K562 (cell line): ENCODE data around the gene SYVN1. TPM values are rescaled to one million over a fixed set of nuclear protein-coding genes. Genes with fewer than 3 reads are reported as not detected.

Experiments used
- CSDE1 ChIP-seq, 2 experiments: fragments of 450-650 bp; IDR thresholded peaks; 2 replicates each; pipeline ENCODE4 v1.6.1; 2016; ENCODE audit warnings: mild to moderate bottlenecking in 1 of 2
- JUN ChIP-seq, 2 experiments: sonication (generic) in 1 of 2; formaldehyde crosslinking in 1 of 2; IDR thresholded peaks; 2 replicates each; pipeline versions ENCODE4 v1.6.1 to v1.8.0; 2012 to 2022; ENCODE audit warnings: borderline replicate concordance in 2 of 2, mild to moderate bottlenecking in 2 of 2, improper control_type of control experiment in 1 of 2, low read depth in 1 of 2, low read length in 1 of 2, missing genetic modification reagents in 1 of 2
- NFXL1 ChIP-seq: fragments of 450-650 bp; formaldehyde crosslinking; IDR thresholded peaks from 2 replicates; pipeline ENCODE4 v1.4.0; 2021; ENCODE audit warnings: mild to moderate bottlenecking
- PCBP2 ChIP-seq: fragments of 200-400 bp; formaldehyde crosslinking; IDR thresholded peaks from 2 replicates; pipeline ENCODE4 v1.6.1; 2018; ENCODE audit warnings: low read length, low read depth, mild to moderate bottlenecking, moderate library complexity; ENCODE audit not compliant: poor library complexity, severe bottlenecking
- PHF8 ChIP-seq: fragments of 200-600 bp; sonication (generic); IDR thresholded peaks from 2 replicates; pipeline ENCODE4 v1.6.1; 2012; ENCODE audit warnings: mixed run types, mild to moderate bottlenecking, inconsistent platforms, low read length, moderate library complexity, borderline replicate concordance
- PML ChIP-seq: IDR thresholded peaks from 2 replicates; pipeline ENCODE4 v1.6.1; 2012; ENCODE audit warnings: low read length, inconsistent platforms
- RHOXF2B ChIP-seq: fragments of 250-450 bp; sonication (Bioruptor Pico); conservative IDR thresholded peaks from 2 replicates; pipeline ENCODE4 v1.5.1; 2021
- SIX5 ChIP-seq, 2 experiments: IDR thresholded peaks; 2 replicates each; pipeline ENCODE4 v1.6.1; 2011; ENCODE audit warnings: low read length in 2 of 2, borderline replicate concordance in 1 of 2, low read depth in 1 of 2, mild to moderate bottlenecking in 1 of 2, moderate library complexity in 1 of 2; ENCODE audit not compliant: insufficient read depth in 1 of 2
- SP2 ChIP-seq: IDR thresholded peaks from 2 replicates; pipeline ENCODE4 v1.6.1; 2011; ENCODE audit warnings: mild to moderate bottlenecking, low read depth, low read length, moderate library complexity; ENCODE audit not compliant: poor library complexity, severe bottlenecking; ENCODE audit errors: extremely low read depth
- SPI1 ChIP-seq: IDR thresholded peaks from 2 replicates; pipeline ENCODE4 v1.6.1; 2011; ENCODE audit warnings: low read depth, low read length, control low read depth, borderline replicate concordance
- ZNF239 ChIP-seq: fragments of 250-450 bp; sonication (Bioruptor Pico); IDR thresholded peaks from 2 replicates; pipeline ENCODE4 v1.4.0; 2020; ENCODE audit warnings: mild to moderate bottlenecking
- ZNF695 ChIP-seq: fragments of 450-650 bp; formaldehyde crosslinking; IDR thresholded peaks from 2 replicates; pipeline ENCODE4 v1.4.0; 2020; ENCODE audit warnings: mild to moderate bottlenecking, moderate library complexity
- polyA plus RNA-seq, 8 experiments: library from polyadenylated mRNA; depleted of rRNA in 4 of 8; stranded (reverse) in 5 of 8; unstranded in 3 of 8; fragments of >200 nt; fragmentation: Nextera tagmentation in 2 of 8; fragmentation: Illumina TruSeq in 1 of 8; extraction: Ambion mirVana in 2 of 8; extraction: Trizol in 1 of 8; gene quantifications; 2 replicates each; pipeline versions ENCODE4 v1.2.1 to v1.2.3, GENCODE V29; 2011 to 2014; ENCODE audit warnings: inconsistent platforms in 1 of 8, missing spikeins in 1 of 8
- total RNA-seq, 7 experiments: library from RNA; depleted of rRNA in 6 of 7; stranded (reverse); fragments of >200 nt in 6 of 7; fragmentation: Illumina TruSeq in 2 of 7; extraction: Trizol in 2 of 7; gene quantifications; 2 replicates each; pipeline versions ENCODE4 v1.2.1 to v1.2.3, GENCODE V29; 2011 to 2021; ENCODE audit warnings: low replicate concordance in 1 of 7
- TF ChIP-seq, protein P1 (sequence below): fragments of 450-650 bp; formaldehyde crosslinking; IDR thresholded peaks from 2 replicates; pipeline ENCODE4 v1.4.0; 2022; ENCODE audit warnings: missing genetic modification characterization
- TF ChIP-seq, protein P2 (sequence below): fragments of 450-650 bp; IDR thresholded peaks from 2 replicates; pipeline ENCODE4 v1.6.1; 2017; ENCODE audit warnings: antibody characterized with exemption, mild to moderate bottlenecking
- TF ChIP-seq, protein P3 (sequence below): fragments of 250-450 bp; sonication (Bioruptor Pico); IDR thresholded peaks from 2 replicates; pipeline ENCODE4 v1.4.0; 2020; ENCODE audit warnings: mild to moderate bottlenecking
- TF ChIP-seq, protein P4 (sequence below), 2 experiments: IDR thresholded peaks; 2 replicates each; pipeline ENCODE4 v1.6.1; 2012; ENCODE audit warnings: improper control_type of control experiment in 2 of 2, low read depth in 2 of 2, low read length in 2 of 2, borderline replicate concordance in 1 of 2

The SYVN1 gene
- total and polyA plus RNA-seq, 9 of the 15 experiments (the other 6 are each of a cell fraction or from before 2014, with no cell fraction given): 0.41 to 47.4 (median 9.9) TPM

DNA sequence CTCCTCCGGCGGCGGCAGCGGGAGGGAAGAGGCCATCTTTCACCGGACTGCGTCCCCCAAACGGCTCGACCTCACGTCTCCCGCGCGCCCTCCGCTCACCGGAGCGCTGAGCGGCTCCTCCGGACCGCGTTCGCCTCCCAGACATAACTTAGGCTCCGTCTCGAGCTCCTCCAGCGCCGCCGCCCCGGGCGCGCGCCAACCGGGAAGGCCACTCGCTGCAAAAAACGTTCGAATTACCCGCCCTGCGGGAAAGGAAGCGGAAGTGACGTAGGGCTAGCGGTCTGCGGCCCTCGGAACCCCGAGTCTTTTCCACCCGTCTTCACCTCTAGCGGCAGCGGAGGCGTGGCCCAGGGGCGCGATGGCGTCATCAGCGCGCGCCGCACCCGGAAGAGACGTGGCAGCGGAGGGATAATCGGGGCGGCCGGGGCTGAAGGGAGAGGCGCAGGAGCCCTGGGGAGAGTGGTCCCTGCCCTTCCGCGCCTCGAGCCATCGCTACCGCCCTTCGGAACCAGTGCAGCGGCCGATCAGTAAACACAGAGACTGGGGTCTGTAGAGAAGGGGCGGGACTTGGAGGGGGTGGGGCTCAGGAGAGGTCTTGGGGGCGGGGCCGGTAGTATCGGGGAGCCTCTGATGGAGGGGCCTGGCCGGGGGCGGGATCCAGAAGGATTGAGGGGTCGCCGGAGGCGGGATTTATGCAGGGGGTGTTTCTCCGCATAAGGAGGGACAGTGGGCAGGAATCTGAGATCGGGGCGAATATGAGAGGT, 50.3 kb downstream of the SYVN1 start, which contains the start of the genes CDCA5 and ZFPL1 (continued):
- TF ChIP-seq JUN (IDR thresholded peaks at IDR 0.05; ENCODE audit: borderline replicate concordance, low read depth, low read length) (peak; percentile 68; the same call in 1 of the 2 replicates), JUN (CRISPR knock-in tag; IDR thresholded peaks at IDR 0.05; ENCODE audit: borderline replicate concordance) (no peak), PML (peak; percentile 70), CSDE1 (IDR thresholded peaks at IDR 0.05) (peak in 1 of 2 experiments; percentile 88; a peak in 2 of 4 replicates), SP2 (no peak), RHOXF2B (no peak), SIX5 (IDR thresholded peaks at IDR 0.05; ENCODE audit: borderline replicate concordance in 1 of 2, insufficient read depth in 1 of 2, low read depth in 1 of 2, low read length in 2 of 2) (peak in 1 of 2 experiments; percentile 39; a peak in 1 of 4 replicates), SPI1 (peak; percentile 69; the same call in 1 of the 2 replicates), ZNF695 (CRISPR knock-in tag) (no peak), PHF8 (peak; percentile 97), ZNF239 (no peak), PCBP2 (no peak), NFXL1 (CRISPR knock-in tag) (no peak)
- TF ChIP-seq, protein P1, sequence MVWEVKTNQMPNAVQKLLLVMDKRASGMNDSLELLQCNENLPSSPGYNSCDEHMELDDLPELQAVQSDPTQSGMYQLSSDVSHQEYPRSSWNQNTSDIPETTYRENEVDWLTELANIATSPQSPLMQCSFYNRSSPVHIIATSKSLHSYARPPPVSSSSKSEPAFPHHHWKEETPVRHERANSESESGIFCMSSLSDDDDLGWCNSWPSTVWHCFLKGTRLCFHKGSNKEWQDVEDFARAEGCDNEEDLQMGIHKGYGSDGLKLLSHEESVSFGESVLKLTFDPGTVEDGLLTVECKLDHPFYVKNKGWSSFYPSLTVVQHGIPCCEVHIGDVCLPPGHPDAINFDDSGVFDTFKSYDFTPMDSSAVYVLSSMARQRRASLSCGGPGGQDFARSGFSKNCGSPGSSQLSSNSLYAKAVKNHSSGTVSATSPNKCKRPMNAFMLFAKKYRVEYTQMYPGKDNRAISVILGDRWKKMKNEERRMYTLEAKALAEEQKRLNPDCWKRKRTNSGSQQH (CRISPR knock-in tag): 0 out of 2 replicates have a peak, but pooled peaks have one; percentile 19
- TF ChIP-seq, protein P2, sequence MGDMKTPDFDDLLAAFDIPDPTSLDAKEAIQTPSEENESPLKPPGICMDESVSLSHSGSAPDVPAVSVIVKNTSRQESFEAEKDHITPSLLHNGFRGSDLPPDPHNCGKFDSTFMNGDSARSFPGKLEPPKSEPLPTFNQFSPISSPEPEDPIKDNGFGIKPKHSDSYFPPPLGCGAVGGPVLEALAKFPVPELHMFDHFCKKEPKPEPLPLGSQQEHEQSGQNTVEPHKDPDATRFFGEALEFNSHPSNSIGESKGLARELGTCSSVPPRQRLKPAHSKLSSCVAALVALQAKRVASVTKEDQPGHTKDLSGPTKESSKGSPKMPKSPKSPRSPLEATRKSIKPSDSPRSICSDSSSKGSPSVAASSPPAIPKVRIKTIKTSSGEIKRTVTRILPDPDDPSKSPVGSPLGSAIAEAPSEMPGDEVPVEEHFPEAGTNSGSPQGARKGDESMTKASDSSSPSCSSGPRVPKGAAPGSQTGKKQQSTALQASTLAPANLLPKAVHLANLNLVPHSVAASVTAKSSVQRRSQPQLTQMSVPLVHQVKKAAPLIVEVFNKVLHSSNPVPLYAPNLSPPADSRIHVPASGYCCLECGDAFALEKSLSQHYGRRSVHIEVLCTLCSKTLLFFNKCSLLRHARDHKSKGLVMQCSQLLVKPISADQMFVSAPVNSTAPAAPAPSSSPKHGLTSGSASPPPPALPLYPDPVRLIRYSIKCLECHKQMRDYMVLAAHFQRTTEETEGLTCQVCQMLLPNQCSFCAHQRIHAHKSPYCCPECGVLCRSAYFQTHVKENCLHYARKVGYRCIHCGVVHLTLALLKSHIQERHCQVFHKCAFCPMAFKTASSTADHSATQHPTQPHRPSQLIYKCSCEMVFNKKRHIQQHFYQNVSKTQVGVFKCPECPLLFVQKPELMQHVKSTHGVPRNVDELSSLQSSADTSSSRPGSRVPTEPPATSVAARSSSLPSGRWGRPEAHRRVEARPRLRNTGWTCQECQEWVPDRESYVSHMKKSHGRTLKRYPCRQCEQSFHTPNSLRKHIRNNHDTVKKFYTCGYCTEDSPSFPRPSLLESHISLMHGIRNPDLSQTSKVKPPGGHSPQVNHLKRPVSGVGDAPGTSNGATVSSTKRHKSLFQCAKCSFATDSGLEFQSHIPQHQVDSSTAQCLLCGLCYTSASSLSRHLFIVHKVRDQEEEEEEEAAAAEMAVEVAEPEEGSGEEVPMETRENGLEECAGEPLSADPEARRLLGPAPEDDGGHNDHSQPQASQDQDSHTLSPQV: no peak
- TF ChIP-seq, protein P3, sequence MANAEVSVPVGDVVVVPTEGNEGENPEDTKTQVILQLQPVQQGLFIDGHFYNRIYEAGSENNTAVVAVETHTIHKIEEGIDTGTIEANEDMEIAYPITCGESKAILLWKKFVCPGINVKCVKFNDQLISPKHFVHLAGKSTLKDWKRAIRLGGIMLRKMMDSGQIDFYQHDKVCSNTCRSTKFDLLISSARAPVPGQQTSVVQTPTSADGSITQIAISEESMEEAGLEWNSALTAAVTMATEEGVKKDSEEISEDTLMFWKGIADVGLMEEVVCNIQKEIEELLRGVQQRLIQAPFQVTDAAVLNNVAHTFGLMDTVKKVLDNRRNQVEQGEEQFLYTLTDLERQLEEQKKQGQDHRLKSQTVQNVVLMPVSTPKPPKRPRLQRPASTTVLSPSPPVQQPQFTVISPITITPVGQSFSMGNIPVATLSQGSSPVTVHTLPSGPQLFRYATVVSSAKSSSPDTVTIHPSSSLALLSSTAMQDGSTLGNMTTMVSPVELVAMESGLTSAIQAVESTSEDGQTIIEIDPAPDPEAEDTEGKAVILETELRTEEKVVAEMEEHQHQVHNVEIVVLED: peak; percentile 85
- TF ChIP-seq, protein P4, sequence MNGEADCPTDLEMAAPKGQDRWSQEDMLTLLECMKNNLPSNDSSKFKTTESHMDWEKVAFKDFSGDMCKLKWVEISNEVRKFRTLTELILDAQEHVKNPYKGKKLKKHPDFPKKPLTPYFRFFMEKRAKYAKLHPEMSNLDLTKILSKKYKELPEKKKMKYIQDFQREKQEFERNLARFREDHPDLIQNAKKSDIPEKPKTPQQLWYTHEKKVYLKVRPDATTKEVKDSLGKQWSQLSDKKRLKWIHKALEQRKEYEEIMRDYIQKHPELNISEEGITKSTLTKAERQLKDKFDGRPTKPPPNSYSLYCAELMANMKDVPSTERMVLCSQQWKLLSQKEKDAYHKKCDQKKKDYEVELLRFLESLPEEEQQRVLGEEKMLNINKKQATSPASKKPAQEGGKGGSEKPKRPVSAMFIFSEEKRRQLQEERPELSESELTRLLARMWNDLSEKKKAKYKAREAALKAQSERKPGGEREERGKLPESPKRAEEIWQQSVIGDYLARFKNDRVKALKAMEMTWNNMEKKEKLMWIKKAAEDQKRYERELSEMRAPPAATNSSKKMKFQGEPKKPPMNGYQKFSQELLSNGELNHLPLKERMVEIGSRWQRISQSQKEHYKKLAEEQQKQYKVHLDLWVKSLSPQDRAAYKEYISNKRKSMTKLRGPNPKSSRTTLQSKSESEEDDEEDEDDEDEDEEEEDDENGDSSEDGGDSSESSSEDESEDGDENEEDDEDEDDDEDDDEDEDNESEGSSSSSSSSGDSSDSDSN (IDR thresholded peaks at IDR 0.05; ENCODE audit: borderline replicate concordance in 1 of 2, low read depth in 2 of 2, low read length in 2 of 2): no peak
